GM03348 (cell line): ENCODE results near the gene CAMK2N1.
A peak's percentile ranks its signal among the peaks of the same experiment; 100 is the strongest.

Experiments
- DNase-seq: peaks from one replicate; pipeline ENCODE4 v3.0.0; 2012; ENCODE audit warnings: low spot score

Gene CAMK2N1

DNA sequence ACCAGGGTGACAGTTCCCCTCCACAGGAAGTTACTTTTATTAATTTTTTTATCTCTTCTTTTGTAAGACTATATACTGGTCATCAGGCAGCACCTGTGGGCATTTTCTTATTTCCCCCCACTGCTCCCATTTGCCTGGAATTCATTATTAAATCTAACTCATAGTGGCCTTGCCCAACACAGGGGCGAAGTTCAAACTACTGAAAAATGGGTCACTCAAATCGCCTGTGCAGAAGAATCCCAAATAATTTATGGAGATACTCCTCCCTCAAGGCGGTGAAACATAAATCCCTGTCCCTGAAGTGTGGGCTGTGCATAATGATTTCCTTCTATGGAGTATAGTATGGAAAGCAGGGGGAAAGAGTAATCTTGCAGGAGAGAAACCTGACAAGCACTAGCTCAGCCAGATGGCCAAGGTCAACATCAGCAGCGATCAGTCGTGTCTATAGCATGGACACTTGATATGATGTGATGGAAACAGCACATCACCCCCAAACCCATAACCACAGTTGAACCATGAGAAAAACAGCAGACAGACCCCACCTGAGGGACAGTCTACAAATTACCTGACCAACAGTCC lies 7.9 kb downstream of the CAMK2N1 start:
- DNase-seq = no peak

DNA sequence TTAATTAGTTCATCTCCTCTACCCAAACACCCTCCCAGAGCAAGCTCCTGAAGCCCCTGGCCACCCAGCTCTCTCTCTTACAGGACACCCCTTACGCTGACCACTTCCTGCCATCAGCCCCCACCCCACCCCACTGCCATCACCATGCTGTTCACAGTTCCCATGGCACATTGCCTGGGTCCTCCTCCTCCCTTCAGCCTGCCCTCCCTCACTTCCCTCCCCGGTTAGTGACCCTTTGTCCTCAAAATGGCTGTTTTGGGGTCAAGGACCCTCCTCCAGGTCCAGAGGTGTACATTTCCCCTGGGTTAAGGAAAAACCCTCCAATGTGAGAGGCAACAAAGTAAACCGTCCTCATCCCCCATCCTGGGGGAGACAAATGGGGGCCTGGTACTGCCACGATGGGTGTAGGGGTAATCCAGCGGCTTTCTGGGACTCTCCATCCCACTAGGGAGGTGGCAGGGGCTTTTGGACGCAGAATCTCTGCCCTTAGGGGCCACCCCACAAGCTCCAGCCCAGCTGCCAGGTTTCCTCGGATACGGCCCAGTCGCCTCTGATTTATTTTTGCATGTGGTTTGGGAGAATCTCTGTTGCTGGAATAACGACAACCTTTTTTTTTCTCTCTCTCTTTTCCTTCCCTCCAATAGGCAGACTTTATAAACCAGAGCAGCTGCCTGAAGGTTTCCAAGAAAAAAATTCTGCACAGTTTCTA lies 8.5 kb downstream of the CAMK2N1 start:
- peak; percentile 47 for DNase-seq

DNA sequence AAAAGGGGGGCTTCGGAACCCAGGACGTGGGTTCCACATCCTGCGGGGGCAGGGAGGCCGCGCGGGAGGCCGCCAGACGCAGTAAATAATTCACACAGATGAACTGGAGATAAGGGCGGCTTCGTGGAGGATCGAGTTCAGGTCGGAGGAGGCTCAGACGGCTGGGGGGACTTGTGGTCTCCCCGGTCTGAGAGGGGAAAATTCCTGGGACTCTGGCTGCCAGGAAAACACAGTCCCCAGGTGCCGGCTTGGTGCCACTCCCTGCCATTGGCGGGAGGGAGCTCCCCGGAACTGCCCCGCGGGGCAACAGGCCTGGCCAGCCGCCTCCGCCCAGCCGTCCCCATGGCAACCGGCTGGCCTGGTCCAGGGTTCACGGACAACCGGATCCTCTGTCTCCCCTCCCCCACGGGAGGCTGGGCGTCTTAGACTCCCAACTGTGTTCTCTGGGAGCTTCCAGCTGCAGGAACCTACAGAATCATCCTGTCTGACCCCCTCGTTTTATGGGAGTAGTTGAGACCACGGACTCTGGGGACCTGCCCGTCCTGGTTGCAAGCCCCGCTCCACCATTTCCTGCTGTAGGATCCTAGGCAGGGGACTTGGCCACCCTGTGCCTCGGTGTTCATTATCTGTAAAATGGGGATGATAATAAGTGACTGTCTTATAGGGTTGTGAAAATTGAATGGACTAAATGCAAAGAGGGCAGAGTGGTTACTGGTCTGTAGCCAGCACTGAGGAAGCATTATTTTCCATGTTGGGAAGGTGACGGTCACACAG lies 9.6 kb downstream of the CAMK2N1 start:
- DNase-seq = peak; percentile 29

DNA sequence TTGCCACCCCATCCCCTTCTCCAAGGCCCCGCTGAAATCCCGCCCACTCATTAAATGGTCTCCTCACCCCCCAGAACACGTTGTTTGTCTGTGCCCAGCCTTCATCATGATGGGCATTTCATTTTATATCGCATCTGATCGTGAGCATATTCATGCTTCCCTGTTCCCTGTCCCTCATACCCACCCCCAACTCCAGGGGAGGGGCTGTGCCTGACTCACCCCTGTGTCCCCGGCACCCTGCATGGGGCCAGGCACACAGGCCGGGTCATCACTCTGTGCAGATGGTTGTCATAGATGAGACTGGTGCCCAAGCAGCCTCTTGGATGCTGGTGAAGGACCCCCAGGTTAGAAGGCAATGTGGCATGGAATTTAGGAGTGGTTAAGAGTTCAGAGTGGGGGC lies 11.0 kb downstream of the CAMK2N1 start:
- DNase-seq = no peak

DNA sequence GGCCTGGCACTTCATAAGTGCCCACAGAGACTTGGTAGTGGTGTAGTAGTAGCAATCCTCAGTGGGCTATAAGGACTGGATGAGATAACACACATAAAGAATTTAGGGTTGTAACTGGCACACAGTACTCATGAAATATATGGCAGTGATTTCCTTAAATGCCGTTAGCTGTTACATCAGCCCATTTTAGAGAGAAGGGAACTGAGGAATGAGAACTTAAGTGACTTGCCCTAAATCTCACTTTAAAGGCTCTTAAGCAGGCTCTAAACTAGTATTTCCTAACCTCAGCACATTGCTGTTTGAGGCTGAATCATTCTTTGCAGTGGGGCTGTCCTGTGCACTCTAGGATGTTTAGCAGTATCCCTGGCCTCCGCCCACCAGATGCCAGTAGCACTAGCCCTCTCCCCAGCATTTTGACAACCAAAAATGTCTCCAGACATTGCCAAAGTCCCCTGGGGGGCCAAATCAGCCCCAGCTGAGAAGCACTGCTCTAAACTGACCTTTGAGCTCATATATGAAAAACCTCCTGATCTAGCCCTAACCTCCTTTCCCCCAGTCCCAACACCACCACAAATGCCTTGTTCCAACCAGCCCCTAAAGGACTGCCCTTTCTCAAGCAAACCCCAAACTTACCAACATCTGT lies 11.6 kb downstream of the CAMK2N1 start:
- DNase-seq = no peak

DNA sequence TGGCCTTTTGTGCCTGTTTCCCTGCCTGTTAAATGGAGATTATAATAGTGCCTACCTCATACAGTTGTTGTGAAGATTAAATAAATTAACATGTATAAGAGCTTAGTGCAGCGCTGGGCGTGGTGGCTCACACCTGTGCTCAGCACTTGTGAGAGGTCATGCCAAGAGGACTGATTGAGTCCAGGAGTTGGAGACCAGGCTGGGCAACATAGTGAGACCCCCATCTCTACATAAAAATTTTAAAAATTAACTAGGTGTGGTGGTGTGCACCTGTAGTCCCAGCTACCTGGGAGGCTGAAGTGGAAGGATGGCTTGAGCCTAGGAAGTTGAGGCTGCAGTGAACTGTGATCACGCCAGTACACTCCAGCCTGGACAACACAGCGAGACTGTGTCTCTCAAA lies 12.1 kb downstream of the CAMK2N1 start:
- DNase-seq = no peak

DNA sequence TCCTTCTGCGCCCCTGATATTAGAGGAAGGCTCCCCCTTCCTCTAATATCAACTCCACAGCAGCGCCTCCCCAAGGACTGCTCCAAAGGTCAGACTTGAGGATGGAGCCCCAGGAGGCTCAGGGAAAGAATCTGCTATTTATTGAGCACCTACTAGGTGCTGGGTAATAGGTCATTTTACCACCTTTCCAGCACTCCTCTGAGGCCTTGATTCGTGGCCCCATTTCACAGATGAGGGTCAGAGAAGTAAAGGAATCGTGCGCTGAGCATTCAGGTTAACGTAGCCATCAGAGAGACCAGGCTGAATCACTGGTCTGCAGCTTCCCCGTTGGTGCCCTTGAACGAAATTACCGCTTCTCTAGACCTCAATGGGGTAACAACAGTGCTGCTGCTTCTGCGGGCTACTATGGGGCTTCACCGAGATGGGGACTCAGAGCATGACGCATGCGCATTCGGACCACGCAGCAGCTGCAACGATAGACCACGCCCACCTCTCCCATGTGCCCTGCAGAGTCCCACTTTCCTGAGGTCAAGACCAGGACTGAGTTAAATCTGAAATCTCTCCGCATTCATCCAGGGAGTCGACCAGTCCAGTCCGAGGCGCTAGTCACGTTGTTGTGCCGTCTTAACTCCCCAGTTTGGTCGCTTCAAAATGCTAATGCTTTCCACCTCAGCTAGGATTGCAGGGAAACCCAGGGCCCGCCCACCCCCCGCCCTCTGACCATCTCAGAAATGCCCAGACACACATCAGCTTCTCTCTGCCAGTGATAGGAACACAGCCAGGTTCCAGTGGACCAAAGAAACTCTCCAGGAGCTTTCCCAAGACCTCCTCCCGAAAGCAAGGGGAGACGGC lies 12.9 kb downstream of the CAMK2N1 start:
- peak; percentile 63 for DNase-seq

DNA sequence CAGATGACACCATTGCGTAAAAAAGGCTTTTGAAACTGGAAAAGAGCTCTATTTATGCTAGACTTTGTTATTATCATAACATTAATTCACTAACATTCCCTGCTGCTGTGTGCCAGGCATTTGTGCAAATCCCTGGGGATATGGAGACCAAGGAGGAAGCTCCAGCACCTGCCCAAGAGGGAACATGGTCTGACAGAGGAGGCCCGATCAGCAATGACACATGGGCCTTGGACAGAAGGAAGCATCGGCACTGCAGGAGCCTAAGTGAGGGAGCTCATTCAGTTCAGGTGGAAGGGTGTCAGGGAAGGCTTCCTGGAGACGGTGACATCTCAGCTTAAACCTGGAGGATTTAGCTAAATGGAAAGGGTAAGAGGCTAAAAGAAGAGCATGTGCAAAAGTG lies 13.9 kb downstream of the CAMK2N1 start:
- DNase-seq = no peak

DNA sequence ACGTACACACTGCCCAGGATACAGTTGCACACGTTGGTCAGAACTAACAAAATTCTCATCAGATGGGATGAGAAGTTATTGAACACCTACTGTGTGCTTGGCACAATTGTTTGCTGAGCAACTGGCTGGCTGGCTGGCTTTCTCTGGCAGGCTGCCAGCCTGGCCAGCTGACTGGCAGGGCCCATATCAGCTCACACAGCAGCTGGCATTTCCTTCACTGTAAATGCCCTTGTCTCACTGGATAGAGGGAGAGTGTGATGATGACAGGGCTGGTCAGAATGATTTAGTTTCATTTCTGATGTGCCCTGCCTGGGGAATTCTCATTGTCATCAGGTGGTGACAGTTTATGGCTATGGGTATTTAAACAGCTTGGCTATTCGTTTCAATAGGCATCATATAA lies 15.8 kb downstream of the CAMK2N1 start:
- DNase-seq = no peak

DNA sequence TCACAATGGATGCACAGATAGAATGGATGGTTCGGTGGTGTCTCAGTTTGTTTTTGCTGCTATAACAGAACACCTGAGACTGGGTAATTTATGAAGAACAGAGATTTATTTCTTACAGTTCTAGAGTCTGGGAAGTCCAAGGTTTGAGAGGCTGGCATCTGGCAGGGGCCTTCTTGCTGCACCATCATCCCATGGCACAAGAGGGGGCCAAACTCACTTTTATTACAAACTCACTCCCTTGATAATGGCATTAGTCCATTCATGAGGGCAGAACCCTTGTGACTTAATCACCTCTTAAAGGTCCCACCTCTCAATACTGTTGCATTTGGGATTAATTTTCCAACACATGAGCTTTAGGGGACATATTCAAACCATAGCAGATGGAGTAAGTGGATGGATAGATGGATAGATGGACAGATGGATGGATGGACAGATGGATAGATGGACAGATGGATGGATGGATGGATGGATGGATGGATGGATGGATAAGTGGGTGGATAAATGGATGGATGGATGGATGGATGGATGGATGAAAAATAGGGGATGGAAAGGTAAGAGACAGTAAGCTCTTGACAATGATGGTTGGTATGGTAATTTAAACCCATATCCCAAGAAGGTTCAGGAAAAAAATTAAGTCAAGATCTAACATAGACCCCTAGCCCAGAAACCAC lies 16.5 kb downstream of the CAMK2N1 start:
- no peak for DNase-seq

DNA sequence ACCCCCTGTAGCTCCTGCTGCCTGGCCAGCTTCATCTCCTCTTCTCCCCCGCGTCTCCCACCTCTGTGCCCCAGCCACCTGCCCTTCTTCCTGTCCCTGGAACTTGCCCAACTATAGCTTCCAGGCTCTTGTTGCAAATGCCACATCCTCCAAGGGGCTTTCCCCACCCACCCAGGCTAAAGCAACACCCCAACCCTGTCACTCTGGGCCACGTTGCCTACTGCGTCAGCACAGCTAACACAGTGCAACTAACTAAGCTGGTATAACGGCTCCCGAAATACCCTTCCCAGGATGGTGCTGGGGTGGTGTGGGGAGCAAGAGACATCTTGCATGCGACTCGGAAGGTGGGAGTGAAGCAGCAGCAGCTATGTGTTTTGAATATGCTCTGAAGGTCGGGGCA lies 19.7 kb downstream of the CAMK2N1 start:
- DNase-seq = no peak

DNA sequence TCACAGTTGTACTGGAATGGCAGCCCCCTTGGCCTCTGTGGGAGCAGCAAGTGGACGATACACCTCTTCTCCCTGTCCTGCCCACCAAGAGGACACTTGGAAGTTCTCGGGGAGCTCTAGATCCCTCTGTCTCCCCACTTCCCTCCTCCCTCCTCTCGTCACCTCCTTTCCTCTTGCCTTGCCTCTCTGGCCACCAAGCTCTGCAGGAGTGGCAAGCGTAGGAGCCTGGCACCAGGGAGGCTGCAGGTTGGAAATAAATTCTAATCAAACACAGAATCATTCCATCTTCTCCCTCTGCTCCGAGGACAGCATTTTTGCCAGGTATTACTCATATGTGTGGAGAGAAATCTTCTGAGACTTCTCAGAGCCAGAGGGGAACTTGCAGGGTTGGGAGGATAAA lies 20.8 kb downstream of the CAMK2N1 start:
- DNase-seq = no peak

DNA sequence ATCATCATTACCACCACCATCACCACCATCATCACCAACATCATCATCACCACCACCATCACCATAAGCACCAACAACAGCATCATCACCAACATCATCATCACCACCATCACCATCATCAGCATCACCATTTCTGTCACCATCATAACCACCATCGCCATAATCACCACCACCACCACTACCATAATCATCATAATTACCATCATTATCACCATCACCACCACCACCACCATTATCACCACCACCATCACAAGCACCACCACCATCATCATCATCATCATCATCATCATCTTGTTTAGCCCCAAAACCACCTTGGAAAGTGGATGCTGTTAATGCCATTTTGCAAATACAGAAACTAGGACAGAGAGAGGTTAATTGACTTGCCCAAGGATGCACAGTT lies 22.5 kb downstream of the CAMK2N1 start:
- DNase-seq = no peak

DNA sequence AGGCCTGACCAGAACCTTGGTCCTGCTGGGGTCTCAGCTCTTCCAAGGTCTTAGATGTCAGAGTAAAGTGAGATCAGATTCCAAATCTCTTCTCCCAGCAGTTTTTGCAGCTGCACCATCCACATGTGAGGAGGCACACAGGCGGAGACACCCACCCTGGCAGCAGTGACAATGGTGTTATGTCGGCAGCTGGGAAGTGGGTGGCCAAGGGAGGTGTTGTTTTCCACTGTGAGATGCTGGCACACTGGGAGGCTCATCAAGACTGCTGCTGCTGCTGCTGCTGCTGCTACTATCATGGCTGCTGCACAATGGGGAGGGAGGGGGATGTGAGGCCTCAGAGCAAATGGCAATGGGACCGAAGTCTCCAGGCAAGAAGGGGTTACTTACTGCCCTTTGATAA lies 23.6 kb downstream of the CAMK2N1 start:
- DNase-seq = no peak

DNA sequence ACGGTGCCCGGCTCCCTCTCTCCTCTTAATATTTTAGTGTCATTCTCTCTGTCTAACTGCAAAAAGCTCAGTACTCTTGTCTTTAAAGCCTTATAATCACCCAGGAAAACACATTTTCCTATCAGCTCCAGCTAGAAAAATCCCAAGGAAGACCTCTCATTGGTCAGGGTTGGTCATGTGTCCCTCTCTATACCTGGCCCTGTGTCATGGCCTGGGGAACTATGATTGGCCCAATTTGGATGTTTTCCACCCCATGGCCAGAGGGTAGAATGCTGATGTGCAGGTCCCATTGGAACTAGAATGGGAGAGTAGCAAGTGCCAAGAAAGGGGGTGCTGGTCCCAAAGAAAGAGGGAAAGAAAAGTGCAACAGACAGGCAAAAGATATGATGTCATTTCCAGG lies 27.3 kb downstream of the CAMK2N1 start:
- no peak for DNase-seq

DNA sequence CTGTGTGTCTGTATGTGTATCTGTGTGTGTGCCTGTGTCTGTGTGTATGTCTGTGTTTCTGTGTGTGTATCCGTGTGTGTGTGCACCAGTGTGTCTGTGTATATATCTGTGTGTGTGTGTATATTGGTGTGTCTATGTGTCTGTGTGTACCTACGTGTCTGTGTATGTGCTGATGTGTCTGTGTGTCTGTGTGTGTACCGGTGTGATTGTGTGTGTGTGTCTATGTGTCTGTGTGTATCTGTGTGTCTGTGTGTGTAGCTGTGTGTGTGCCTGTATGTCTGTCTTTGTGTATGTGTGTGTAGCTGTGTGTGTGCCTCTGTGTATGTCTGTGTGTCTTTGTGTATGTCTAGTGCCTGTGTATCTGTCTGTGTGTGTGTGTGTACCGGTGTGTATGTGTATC lies 32.0 kb downstream of the CAMK2N1 start:
- DNase-seq = no peak

DNA sequence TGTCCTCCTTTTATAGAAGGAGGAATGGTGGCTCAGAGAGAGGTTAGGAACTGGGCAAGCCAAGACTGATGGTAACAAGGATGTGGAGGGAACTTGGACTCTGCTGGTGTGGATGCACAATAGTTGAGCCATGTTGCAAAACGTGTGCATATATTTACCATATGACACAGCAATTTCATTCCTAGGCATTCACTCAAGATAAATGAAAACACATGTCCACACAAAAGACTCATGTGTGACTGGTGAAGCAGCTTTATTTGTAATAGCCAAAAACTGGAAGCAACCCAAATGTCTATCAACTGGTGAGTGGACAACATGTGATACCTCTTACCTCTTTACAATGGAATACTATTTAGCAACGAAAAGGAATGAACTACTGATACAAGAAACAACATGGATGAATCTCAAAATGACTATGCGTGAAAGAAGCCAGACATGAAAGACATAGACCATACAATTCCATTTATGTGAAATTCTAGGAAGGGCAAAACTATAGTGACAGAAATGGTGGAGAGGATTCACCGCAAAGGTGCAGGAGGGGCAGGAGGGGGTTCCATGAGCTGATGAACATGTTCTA lies 36.2 kb downstream of the CAMK2N1 start:
- no peak for DNase-seq

DNA sequence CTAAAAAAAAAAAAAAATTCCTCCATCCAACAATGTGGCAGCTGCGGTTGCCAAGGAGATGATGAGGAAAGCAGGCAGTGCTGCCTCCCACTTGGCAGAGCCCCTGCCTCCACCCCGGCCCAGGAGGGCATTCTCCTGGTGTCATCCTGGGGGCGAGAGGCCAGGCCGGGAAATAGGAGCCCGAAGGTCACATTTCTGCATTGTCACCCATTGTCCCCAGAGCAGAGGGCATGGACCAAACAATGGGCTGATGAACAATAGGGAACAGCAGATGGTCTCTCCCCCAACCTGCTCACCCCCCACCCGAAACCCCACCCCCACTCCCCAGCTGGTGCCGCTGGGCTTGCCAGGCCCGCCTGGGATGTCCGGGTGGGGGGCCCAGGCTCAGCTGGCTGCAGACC lies 37.3 kb downstream of the CAMK2N1 start:
- no peak for DNase-seq

DNA sequence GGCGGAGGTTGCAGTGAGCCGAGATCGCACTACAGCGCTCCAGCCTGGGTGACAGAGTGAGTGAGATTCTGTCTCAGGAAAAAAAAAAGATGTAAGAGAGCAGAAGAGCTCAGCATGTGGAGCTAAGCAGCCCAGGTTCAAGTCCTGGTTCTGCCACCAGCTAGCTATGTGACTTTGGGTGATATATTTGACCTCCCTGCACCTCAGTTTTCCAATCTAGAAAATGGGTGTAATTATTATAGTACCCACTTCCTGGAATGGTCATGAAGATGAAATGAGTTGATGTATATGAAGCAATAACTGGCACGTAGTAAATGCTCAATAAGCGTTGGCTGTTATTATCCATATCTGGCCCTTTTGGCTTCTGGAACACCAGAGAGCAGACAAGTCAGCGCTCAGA lies 38.2 kb downstream of the CAMK2N1 start:
- DNase-seq = no peak

DNA sequence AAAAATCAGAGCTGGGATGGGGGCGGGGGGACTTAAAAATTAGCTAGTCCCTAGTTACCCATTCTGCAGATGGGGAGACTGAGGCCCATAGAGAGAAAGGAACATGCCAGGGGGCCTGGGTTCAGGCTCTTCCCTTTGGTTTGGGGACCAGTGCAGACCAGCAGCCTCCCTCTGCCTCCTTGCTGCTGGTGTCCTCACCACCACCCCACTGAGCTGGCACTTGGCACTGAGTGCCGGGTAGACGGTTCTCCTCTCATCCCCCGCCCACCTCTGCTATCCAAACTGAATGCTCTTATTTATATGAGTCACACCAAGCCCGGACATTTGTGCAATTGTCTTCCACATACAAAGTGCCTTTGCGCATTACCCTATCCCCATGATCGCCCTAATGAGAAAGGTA lies 39.2 kb downstream of the CAMK2N1 start:
- DNase-seq = no peak

DNA sequence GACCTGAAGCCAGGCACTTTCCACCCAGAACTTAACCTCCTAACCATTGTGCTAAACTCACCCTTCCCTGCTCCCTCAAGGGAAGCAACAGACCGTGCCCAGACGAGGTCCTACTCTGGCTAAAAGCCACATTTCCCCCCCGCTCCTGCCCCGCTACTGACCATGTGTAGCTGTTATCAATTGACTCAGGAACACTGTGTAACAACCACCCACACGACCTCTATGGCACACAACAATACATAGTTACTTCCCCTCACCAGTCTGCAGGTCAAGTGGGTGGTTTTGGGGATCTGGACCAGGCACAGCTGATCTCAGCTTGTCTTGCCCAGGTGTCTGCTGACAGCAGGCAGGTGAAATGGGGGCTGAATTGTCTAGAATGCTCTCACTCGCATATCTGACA lies 40.1 kb downstream of the CAMK2N1 start:
- DNase-seq = no peak
